Skin of body (tissue), 2 donors: Measurements from ENCODE around the gene RAP2B. TPM values are rescaled to one million over a fixed set of nuclear protein-coding genes. Genes with fewer than 3 reads are reported as not detected.
"Not testable (repeated sequence)": the region's sequence is repeated elsewhere in the genome, so short reads cannot be mapped to it uniquely, and the experiment has no call there.

Experiments
- DNase-seq: peaks from one replicate; lab custom pipeline; 2025; lab: John Stamatoyannopoulos, UW
- total RNA-seq: library from RNA; depleted of rRNA; stranded (reverse); fragments of >200 nt; gene quantifications from one replicate; pipeline ENCODE4 v1.2.3, GENCODE V29; 2014

RAP2B gene
- total RNA-seq, 1 donor from 2014 or later, result 14.9 TPM

GRCh38 chr3:153193786-153194476 is 31.9 kb downstream of the RAP2B start:
- not testable (repeated sequence) for DNase-seq

- no peak for DNase-seq
Measured at GRCh38 chr3:153195349-153195879, 33.4 kb downstream of the RAP2B start.

GRCh38 chr3:153209596-153209995 is 47.6 kb downstream of the RAP2B start:
- DNase-seq, result no peak

GRCh38 chr3:153210146-153210545 is 48.1 kb downstream of the RAP2B start:
- no peak for DNase-seq

GRCh38 chr3:153210660-153211059 is 48.6 kb downstream of the RAP2B start:
- no peak for DNase-seq

GRCh38 chr3:153215497-153215896 is 53.5 kb downstream of the RAP2B start:
- no peak for DNase-seq

- DNase-seq, result peak; percentile 67
Measured at GRCh38 chr3:153215966-153216365, 53.9 kb downstream of the RAP2B start.

GRCh38 chr3:153216928-153217327 is 54.9 kb downstream of the RAP2B start:
- DNase-seq, result no peak

DNA sequence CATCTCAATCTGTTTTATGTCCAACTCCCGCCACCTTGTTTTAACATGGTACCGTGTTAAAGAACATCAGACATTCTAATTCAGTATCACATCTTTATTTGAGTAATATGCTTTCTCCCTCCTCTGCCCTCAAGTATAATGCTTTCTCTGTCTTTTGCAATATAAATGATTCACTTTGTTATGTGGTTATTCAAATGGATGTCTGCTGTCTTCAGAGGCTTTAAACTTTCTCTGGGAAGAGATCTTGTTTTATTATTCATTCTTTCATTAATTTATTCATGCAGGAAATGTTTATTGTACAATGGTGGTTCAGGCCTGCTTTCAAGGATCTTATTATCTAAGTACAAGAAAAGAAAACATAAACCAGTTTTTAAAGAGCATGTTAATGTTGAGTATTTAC is 57.1 kb downstream of the RAP2B start:
- no peak for DNase-seq
